GM19193 (cell line): ENCODE data around the gene DOCK9.

Source experiments
- POLR2A ChIP-seq: IDR thresholded peaks from 4 replicates; pipeline ENCODE4 v1.6.1; 2011; ENCODE audit not compliant: insufficient read depth, insufficient read length; ENCODE audit errors: extremely low read depth

The DOCK9 gene

DNA sequence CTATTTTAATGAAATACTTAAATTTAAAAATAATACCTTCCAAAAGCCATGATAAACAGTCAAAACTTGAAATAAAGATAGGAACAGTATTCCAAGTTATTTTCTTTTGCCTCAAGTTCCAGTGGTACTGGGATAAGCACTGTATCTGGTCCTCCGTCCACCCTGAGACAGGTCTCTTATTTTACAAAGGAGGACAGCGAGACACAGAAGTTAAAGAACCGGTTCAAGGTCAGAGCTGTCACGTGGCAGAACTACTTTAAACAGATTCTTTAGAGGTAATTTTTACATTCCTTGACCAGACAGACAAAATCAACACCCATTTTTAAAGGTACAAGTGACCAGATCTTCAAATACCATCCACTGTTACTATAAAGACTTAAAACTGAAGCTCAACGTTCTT is 10.4 kb upstream of the DOCK9 start:
- TF ChIP-seq POLR2A: no peak

DNA sequence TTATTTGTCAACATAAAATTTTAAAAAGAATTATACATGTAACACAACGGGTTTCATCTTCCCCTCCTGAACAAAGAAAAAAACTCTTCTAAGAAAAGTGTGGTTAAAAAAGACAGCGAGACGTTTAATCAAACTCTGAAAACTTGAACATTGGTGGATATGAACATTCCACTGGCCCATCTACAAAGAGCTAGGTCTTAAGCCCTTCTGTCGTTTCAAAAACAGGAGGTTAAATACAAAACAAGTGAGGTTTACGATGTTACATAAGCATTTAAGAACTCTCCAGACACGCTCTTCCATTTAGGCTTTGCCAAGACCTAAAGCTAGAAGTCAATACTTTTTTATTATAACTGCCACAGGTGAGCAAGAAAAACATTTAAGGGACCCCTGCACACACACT is 9.4 kb upstream of the DOCK9 start:
- TF ChIP-seq POLR2A: no peak

DNA sequence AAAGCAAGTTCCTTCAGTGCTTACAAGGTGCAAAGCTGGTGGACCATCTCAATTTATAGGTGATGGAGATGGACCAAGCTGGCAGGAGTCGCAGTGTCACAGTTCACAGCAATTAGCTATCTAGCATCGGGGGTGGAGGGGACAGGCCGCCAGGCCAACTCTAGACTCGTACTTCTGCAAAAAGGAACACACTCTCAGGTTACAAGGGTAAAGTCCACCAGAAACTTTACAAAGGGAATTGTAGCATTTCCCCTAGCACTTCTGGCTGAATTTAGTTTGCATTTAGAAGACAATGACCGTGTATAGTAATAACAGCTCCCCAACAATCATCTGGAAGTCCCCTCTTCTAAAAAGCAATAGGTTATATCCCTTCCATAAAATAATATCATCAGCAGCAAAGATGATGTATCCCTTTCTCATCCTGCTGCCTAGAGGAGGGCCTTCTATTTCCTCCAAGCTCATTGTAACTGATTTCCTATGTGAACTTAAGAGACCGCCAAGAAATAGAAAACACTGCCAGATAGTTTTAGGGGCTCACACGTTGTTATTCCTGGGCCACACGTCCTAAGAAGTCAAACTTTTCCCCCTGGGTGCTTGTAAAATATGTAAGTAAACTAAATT is 8.5 kb upstream of the DOCK9 start:
- no peak for TF ChIP-seq POLR2A

DNA sequence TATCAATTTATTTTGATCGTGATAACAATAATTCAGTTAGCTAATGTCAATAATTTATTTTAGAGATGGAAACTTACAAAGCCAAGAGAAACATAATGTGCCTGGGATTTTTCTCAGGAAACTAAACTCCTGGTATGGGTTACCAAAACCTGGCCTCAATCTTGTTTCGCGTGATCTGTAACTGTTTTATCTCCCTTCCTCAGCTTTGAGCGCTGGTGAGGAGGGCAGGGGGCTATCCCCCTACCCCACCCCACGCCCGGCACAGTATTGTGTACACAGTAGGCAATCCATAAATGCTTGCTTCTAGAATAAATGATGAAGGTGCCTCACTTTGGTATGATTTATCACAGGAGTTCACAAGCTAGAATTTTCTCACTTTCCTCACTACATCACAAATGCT is 7.7 kb upstream of the DOCK9 start:
- TF ChIP-seq POLR2A: no peak

DNA sequence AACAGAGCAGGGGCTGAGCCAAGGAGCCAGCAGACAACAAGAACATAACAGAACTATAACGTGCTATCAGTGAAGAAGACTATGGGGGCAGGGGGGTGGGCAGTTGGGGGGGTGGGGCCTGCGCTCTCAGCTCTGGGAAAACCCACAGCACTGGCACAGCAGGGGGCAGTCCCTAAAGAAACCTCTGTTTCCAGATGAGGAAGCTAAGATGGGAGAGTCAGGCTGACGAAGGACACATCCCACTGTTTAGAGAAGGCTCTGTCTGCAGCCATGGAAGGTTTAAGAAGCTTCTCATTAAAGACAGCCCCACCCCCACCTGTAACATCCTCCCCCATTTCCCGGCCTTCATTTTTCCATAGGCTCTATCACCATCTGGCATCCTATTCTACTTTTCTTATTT is 7.1 kb upstream of the DOCK9 start:
- no peak for TF ChIP-seq POLR2A

DNA sequence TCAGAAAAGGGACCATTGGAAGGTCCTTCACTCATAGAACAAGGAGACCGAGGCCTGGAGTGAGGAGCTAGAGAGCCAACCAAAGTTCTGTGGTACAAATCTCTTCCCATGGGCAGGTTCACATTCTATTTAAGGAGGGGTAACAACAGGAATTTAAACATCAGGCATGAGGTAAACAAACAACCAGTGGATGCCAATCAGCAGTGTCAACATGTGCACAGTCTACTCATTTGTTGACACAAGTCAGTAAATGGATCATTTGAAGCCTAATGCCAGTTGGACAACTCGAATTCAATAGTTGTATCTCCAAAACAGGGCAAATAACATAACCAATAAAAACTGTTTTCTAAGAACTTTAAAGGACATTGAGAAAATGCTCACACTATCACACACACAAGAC is 6.3 kb upstream of the DOCK9 start:
- TF ChIP-seq POLR2A: no peak

DNA sequence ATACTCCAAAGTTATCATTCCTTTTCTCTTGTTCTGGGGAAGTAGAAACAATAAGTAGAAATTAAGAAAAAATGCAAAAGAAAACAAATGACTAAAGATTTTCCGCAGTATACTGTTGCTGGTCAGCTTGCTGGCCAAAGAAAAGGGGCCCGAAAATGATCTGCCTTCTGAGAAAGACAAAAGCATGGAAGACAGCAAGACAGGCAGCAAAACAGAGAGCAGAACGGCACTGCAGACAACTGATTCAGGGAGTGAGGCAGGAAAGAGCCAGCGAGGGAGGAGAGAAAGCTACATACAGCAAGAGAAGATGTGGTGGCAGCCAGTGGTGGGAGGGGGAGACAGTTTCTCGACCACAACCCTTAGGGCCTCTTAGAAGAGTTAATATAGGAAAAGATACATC is 5.3 kb upstream of the DOCK9 start:
- no peak for TF ChIP-seq POLR2A

DNA sequence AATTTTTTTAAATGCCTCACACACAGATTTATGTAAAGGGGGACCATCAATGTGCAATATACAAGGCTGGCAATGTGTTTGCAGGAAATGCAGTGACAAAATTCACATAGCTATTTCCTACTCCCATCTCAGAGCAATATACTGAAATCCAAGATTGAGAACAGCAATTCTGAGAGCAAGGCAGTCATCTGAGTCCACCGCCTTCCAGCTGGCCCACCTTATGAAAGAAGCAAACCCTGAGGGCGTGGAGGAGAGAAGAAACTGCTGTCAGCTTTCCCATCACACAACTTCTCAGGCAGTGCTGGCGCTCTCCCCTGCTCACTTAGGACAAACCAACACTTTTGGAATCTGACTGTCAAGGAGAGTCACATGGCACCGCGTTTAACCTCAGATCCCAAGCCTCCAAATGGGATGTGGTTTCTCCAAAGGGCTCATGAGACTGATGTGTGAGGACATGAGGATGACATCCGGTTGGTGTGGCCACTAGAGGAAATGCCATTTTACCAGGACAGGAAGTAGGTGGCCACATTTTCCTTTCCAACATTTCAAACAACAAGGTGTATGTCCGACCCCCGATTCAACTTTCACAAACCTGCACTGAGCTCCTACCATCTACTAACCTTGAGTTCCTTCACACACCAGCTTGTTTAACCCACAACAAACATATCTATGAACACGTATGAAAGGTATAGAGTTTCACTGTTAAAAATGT is 3.7 kb upstream of the DOCK9 start:
- no peak for TF ChIP-seq POLR2A

DNA sequence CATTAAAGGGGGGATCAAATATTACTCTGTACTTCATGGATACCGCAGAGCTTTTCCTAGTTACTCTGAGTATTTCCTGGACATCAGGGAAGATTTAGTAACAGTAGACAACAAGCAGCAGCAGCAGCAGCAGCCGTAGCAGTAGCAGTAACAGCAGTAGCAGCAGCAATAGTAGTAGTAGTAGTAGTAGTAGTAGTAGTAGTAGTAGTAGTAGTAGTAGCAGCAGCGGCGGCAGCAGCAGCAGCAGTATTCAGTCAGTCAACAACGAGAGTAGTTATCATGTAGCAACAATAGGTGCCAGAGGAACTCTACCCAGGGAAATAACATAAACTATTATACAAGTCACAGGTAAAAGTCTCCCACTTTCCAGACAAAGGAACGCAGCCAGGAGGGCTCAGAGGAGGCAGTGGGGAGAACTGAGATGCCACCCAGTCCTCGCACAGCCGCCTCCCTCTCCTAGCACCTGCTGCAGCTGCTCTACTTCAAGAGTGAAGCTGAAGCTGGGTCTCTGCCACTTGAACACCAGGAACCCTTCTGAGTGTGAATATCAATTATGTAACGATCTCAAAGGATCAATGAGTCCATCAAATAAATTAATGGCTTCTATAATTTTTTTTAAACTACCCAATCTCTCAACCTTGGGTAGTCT is 1.3 kb upstream of the DOCK9 start:
- no peak for TF ChIP-seq POLR2A

DNA sequence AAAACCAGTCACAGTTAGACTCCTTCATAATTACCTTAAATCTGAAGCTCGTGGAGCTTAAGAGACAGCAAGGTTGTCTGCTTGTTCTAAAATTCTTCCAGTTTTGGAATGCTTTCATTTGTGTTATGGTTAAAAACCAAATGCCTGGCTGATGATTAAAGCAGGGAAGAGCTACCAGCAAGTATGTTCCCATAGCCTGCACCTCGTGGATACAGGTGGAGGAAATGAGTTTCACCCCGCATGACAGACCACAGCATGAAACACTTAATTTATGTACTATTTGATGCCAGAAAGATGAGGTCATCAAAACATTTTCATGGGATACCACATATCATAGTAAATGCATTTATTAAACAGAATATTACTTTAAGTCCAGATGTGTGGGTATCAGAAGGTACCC is 416 bp upstream of the DOCK9 start:
- TF ChIP-seq POLR2A: no peak

DNA sequence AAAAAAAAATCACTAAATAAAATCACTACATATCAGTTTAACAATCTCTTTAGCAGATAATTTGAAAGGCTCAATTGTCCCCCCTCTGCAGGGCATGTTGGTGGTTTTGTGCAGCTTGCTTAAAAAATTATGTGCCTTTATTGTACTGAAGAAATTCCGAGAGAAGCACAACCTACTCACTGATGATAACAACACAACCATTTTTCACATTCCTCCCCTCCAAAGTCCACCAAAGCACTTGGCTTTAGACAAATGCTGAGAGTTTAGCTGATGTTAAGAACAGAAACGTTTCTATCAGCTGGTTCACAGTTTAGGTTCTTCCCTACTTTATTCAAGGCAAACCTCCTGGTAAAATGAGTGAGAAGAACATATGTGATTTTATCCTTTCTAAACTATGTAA is 923 bp downstream of the DOCK9 start:
- TF ChIP-seq POLR2A: no peak

DNA sequence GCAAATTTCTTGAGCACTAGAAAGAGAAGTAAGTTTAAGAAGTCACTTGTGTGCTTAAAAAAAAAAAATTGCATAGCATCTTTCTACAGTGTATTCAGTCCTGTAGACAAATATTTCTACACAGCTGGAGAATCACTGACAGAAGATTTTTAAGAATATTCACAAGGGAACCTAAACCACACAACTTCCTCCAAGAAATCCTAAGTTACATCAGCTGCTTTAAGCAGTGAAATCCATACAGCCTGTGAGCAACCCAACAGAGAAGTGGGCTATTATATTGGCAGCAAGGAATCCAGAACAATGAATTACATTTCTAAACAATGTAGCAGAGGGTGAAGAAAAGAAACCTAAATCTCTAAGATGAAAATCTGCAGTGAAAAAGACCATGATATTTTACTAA is 1.5 kb downstream of the DOCK9 start:
- TF ChIP-seq POLR2A: no peak

DNA sequence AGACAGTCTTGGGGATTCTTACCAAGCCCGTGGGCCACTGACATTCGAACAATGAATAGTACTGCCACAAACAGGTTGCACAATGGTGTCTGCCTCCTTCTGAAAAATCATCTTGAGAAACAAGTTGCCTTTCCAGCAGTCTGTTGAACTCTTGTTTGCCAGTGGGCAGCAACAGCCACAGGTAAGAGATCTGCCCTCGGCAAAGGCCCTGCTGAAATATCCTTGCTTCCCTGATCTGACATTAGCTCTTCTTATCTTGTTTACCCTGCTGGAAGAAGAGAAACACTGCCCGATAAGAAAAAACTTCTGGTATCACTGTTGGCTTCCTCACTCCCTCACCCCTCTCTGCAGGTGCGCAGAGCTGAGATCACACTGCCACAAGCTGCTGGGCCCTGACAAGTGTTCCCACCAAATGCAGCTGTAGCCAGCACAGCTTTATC is 2.0 kb downstream of the DOCK9 start:
- no peak for TF ChIP-seq POLR2A

DNA sequence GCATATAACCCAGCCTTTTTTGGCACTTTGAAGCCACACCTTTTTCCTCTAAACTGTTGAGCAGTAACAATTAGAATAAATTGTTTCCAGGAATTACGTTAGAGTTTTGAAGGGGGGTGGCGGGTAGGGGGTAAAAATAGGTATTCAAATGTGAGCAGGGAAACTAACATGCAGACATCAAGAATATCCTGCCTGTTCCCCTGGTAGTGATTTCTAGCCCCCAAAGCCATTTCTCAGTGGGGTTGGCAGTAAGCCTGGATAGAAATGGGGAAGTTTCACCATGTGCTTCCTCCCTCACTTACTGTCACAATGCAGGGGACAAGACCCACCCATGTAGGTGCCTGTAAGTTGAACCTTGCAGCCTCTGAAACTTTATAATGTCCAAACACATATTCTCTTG is 3.8 kb downstream of the DOCK9 start:
- TF ChIP-seq POLR2A: no peak

DNA sequence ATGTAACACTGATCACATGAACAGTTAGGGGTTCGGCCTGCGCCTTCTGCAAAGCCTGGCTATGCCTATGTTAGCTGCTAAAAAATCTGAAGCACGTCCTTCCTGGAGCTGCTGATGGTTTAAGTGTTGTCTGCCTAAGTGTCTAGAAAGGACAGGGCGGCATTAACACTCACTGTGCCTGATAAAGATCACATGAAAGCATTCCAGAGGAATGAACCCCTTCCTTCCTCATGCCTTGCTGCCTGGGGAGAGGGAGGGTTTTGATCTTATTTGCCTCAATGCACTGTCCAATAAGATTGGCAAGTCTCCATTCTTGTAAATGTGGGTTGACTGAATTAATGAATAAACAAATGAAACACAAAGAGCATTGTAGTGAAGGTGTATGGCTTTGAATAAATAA is 5.2 kb downstream of the DOCK9 start:
- TF ChIP-seq POLR2A: no peak

DNA sequence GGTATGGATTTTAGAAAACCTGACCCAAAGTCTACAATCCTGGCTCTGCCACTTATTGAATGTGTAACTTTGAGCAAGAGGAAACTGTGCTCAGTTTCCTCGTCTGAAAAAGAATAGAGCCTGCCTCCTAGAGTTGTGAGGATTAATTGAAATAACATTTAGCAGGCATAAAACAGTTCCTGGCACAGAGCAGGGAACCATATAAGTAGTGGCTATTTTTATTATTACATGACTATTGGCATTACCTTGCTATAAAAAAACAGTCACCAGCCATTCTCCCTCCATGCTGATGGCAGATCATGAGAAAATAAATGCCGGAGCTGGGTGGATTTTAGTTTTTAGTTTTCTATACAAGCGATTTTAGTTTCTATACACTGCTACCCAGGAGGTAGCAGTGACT is 5.8 kb downstream of the DOCK9 start:
- no peak for TF ChIP-seq POLR2A
